Right ventricle myocardium inferior (tissue), 1 donor: Measurements from ENCODE around the gene IMPDH2. TPM values are rescaled to one million over a fixed set of nuclear protein-coding genes. Genes with fewer than 3 reads are reported as not detected.

Source experiments
- ATAC-seq: fragments of 200-7000 bp; cut with Tn5 transposase; one replicate; pipeline ENCODE4 v1.9.1; 2020; ENCODE audit warnings: mild to moderate bottlenecking, moderate library complexity
- DNase-seq: peaks from one replicate; pipeline ENCODE4 v3.0.0; 2021; ENCODE audit errors: missing footprints
- intact Hi-C: fragments of 100-400 bp; cut with DNase I; formaldehyde crosslinking; loops from one replicate; pipeline ENCODE4 v1.11.0; 2022
- long read RNA-seq: library from polyadenylated mRNA; unstranded; transcript quantifications from one replicate; pipeline ENCODE4 v2.0.0, GENCODE V29; 2021
- total RNA-seq: library from RNA; stranded (reverse); fragmentation: NEBNext Ultra II Directional; extraction: Animal tissue kit (Norgen Biotek cat#: 25700); gene quantifications from one replicate; pipeline ENCODE4 v1.2.1, GENCODE V29; 2021
- donor health status: DM: no; HTN: yes; CAD: no; lungs with severe emphysema.

The IMPDH2 gene
- 64.3 TPM for total RNA-seq
- long read RNA-seq, transcript IMPDH2-201 (14 exons, 1,643 nt) = major isoform, 19 of 54 reads
- long read RNA-seq, partial matches to known transcripts = 5 of 54 reads
- long read RNA-seq, other reads (novel, unspliced or antisense) = 30 of 54 reads

DNA sequence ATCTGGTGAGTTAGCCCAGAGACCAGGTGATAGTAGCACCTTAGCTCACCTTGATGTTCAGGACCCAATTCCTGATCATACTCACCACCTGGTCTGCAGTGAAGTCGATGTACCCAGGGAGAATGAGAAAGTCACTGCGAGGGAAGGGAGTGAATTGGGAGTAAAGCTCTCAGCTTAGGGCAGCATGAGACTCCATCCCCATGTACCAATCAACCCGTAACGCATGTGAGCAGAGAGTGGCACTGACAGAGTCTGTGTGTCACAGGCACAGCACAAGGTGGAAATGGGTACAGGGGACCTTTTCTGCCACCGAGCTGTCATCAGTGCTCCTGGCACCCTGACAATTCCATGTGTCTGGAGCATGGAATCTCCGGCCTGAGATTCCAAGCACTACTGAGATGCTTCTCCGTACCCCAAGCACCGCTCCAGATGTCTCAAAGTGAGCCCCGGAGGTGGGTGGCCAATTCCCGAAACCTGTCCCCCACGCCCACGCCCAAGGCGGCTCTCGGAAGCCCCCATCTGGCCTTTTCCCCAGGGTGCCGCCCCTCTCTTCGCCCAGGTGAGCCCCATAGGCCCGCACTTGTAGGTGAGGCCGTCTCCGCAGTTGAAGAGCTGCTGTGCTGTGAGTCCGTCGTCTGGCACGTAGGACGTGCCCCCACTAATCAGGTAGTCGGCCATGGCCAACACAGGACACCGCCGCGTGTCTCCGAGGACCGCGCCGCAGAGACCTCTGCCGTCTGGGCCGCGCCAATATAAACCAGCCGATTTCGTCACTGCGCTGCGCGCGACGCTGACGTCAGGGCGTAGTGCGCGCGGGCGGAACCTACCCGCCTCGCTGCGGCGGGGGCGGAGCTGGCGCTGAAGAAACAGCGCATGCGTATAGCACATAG is at the start of gene IMPDH2:
Gene IMPDH2 (minus strand): TSS at position 726 of the 890 bp plus-strand sequence. CDS start 48 bp downstream, at position 678.
- peak; percentile 93 for ATAC-seq
- intact Hi-C loops = loop anchor here (10.0 kb wide), 1 partner anchor 396 kb away; the partner anchor contains the start of genes AMT and NICN1
- peak; percentile 97 for DNase-seq

DNA sequence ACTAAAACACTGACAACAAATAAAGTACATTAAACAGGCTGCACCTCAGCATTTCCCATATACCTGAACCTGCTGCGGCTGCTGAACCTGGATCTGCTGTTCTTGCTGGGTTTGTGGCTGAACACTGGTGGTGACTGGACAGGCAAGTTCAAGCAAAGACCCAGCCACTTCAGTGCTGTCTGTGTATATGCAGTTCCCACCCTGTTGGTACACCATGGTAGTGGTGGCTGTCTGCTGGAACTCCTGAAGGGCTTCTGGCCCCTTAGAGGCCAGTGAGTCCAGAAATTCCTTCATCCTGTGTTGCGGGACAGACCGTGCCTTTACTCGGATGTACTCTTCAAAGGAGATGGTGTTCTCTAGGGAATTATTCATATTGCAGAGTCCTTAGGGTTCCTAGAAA is 47.4 kb upstream of the IMPDH2 start:
- DNase-seq (no peak), ATAC-seq (no peak)
- intact Hi-C loops = no loop called here

DNA sequence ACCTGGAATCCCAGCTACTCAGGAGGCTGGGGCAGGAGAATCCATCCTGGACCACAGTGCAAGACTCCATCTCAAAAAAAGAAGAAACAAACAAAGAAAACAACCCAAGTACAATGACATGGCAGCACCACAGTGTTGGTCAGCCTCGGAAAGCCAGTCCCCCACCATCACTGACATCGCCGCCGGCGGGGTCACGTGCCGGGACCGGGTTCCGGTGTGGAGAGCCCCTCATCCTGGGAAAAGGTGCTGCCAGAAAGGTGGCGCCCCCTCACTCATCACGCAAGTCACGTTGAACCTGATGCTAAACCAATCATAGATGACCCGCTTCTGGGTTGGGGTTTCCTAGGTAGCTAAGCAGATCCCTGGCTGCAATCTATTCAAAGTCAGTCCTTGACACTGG is 46.9 kb upstream of the IMPDH2 start:
- DNase-seq (no peak), ATAC-seq (no peak)
- intact Hi-C loops = no loop called here

DNA sequence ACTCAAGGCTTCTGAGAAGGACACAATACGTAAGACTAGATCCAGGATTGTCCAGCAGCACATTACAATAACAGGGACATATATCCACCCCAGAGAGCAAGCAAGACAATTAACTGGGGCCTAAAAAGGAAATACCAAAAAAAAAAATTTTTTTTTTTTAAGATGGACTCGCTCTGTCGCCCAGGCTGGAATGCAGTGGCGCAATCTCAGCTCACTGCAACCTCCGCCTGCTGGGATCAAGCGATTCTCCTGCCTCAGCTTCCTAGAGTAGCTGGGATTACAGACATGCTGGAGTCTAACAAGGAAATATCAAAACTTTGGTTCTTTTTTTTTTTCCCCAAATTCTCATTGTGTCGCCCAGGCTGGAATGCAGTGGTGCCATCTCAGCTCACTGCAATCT is 28.8 kb upstream of the IMPDH2 start:
- no peak for ATAC-seq
- intact Hi-C loops = no loop called here
- DNase-seq = no peak

DNA sequence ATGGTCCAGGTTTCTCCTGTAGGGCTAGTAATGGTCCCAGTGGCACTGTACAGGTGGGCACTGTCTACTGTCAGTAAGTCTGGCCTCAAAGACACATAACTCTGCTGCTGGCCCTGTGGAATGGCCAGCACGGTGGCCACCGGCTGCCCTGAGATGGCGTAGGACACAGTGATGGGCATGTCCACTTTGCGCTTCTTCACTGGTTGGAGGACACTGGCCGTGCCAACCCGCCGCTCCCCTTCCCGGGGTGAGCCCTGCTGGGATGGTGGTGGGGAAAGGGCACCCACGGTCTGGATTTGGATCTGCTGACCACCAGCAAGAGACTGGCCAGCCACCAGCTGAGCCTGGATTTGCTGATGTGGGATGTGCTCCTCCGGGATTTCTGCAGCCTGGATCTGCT is 28.1 kb upstream of the IMPDH2 start:
- intact Hi-C loops = no loop called here
- DNase-seq (no peak), ATAC-seq (no peak)

DNA sequence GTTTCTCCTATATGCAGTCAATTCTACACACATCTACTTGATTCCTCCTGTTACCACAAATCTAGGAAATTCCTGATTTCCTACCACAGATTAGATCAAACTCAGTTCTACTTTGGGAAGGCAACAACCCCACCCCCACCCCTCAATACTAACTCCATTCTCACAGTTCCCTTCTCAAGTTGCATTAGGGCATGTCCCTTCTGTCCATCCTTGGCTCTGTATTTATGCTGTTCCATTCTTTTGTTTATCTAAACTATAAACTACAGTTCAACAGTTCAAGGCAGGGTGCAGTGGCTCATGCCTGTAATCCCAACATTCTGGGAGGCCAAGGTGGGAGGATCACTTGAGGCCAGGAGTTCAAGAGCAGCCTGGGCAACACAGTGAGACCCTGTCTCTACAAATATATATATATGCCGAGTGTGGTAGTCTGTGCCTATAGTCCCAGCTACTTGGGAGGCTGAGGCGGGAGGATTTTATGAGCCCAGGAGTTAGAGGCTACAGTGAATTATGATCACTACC is 25.2 kb upstream of the IMPDH2 start:
- intact Hi-C loops = no loop called here
- no peak for ATAC-seq

DNA sequence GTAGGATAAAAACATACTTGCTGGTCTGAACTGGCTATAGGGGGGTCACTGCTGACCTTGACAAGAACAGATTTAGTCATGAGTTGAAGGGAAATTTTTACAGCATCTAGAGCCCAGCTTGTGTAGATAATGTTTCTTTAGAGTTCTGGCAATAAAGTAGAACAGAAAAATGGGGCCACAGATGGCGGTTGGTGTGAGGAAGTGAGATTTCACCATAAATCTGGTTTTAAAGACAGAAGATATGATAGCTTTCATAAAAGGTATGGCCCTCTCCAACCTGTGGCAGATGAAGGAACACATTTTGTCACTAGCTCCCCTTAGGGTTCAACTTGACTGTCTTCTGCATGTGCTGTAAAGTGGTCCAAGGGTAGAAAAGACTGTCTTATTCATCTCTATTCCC is 24.3 kb upstream of the IMPDH2 start:
- ATAC-seq = no peak
- intact Hi-C loops = no loop called here
- DNase-seq = no peak

More for the DNA sequence above, 25.2 kb upstream of the IMPDH2 start:
- DNase-seq = no peak

DNA sequence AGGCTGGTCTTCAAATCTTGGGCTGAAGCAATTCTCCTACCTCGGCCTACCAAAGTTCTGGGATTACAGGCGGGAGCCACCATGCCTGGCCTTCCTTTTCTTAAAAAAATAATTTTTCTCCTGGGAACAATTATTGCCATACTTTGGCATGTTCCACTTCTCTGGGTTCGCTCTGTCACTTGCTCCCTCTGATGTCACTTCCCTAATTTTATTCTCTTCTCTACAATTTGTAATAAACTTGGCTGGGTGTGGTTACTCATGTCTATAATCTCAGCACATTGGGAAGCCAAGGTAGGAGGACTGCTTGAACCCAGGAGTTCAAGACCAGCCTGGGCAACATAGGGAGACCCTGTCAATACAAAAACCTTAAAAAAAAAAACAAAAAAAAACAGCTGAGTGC is 6.1 kb upstream of the IMPDH2 start:
- DNase-seq = no peak
- intact Hi-C loops = no loop called here
- ATAC-seq = no peak

DNA sequence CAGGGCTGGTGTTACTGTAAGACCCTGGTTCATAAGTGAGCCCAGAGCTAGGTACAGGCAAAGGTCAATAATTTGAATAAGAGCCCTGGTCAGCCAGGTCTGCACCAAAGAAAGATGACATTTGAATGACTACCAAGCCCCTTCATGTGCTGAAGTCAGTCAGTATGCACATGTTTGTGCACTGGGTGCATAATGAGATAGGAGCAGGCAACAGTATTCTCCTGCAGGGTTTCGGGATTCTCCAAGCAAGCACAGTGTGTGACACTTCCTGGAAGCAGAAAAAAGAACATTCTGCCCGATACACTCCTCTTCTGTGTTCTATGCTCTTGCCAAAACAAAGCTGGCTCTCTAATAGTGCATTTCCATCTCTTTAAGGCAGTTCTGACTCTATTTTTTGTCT is 5.5 kb upstream of the IMPDH2 start:
- DNase-seq (no peak), ATAC-seq (no peak)
- intact Hi-C loops = no loop called here

DNA sequence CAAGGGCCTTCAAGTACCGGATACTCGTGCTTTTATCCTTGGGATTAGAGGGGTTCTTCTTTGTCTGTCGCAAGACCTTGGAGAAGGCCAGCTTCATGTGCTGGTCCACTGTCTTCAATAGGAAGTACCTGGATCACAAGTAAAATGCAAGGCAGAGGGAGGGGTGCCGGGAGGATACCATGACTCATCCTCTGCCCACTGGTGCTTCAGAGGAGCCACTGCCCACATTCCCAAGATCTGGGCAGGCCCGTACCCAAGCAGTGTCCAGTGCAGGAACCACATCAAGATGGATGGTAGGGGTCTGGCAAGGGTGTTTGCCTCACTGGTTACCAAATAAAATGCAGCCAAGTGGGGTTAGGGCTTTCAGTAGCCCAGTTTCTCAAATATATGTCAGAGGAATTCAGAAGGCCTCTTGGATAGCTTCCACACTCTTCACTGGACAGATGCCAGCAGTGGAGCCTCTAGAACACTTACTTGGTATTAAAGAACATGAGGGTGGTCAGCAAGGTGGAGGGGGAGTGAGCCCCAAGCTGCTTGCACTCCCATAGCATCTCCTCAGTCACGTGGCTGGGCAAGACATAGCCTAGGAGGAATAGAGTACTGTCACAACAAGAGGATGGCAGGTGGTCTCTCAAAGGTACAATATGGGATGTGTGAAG is 3.6 kb upstream of the IMPDH2 start:
- intact Hi-C loops = no loop called here
- ATAC-seq (no peak), DNase-seq (no peak)

DNA sequence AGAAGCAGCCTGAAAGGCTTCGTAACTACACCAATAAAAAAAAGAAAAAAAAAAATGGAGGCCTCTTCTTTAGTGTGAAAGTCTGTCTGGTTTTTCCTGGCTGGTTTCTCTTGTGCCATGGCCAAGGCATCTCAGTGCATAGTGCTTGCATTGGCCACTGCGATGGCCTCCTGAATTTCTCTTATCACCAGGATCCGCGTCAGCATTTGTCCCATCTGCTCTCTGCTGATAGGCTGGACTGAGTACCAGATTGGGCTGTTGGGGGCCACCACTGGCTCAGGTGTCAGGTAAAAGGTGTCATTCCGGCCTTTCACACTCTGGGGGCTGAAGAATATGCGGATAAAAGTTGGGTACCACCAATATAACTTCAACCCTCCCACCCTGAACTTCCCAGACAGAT is 1.1 kb upstream of the IMPDH2 start:
- ATAC-seq (no peak), DNase-seq (no peak)
- intact Hi-C loops = no loop called here

DNA sequence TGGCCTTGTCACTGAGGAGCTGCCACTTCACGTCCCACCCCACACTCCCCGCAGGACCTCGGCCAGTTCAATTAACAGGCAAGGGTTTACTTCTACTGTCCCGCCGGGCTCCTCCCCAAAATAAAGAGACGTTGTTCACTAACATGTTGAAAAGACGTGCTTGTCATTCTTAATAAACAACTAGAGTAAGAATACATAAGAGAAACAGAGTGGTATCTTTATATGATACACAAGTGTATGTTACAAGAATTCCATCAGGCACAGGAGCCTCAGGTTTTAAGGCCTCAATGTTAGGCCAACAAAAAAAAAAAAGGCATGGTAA is 326 bp upstream of the IMPDH2 start:
- ATAC-seq = no peak
- intact Hi-C loops = loop anchor here (10.0 kb wide), 1 partner anchor 395 kb away; the partner anchor contains the start of genes AMT and NICN1
- DNase-seq = no peak

DNA sequence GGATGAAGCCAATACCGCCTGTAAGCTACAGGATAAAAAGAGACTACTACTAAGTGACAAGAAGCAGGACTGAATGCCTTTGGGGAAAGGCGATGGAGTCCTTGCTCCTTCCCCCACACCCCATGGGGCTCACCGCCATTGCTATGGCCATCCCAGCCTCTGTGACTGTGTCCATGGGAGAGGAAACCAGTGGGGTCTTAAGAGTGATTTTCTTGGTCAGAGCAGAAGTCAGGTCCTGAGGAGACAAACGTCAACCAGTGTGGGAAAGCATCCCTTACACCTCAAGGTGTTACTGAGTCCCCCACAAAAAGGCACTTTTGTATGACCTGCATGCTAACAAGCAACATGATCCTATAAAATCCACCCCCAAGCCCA is 913 bp downstream of the IMPDH2 start:
- ATAC-seq = no peak
- no peak for DNase-seq
- intact Hi-C loops = loop anchor here (10.0 kb wide), 1 partner anchor 397 kb away; the partner anchor contains the start of genes AMT and NICN1

DNA sequence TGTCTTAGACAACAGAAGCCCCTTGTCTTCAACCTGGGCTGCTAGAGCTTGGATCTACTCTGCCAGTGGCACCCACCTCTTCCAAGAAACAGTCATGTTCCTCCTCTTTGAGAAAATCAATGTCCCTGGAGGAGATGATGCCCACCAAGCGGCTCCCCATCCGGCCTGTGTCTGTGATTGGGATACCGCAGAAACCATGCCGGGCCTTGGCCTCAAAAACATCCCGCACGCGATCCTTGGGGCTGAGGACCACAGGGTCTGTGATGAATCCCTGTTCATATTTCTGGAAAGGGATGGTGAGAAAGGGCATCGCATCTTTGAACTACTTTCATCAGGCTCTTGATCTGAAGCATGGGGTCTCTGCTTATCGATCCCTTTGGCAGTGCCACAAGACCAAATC is 1.6 kb downstream of the IMPDH2 start:
- intact Hi-C loops = loop anchor here (10.0 kb wide), 1 partner anchor 397 kb away; the partner anchor contains the start of genes AMT and NICN1
- DNase-seq = no peak
- ATAC-seq = no peak

DNA sequence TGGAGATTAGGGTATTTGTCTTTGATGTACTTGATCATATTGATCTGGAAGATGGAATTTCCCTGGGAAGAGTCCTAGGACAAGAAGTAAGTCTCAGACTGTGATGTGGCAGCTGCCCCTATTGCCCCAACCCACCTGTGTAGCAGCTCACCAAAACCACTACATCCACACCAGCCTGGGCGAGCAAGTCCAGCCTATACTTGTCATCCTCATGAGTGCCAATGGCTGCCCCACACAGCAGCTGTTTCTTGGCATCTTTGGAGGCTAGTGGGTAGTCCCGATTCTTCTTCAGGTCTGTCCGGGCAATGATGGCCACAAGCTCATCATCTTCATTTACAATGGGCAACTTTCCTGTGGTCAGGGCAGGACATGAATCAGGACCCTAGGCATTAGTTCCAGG is 2.7 kb downstream of the IMPDH2 start:
- no peak for ATAC-seq
- intact Hi-C loops = loop anchor here (10.0 kb wide), 1 partner anchor 398 kb away; the partner anchor contains the start of genes AMT and NICN1

DNA sequence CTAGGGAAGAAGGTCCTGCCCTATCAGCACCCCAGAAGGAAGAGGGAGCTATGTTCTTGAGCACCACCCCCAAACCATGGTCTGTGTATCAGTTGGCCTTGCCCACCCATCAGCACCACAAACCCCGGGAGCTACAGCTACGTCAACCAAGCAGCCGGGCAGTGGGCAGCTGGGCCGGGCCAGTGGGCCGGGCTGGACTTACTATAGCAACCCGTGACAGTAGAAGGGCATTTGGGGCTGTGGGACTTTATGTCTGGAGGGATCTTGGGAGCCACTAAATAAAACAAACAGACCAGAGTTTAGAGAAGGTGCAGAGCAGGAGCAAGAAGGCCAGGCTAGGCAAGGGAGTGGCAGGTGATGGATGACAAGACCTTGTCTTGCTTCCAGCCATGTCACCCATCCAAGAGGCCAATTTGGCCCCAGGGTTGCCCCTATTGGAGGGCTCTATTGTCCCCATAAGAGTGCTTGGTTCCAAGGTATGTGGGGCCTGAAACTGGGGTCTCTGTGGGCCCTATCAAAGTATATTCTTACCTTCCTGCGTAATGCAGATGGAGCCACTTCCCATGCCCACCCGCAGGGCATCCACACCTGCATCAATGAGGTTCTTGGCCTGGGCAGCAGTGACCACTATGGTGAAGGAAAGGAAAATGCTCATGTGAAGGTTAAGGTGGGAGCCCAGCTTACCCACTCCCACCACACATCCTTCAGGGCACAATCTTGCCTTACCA is 3.2 kb downstream of the IMPDH2 start:
- ATAC-seq (no peak), DNase-seq (no peak)
- intact Hi-C loops = loop anchor here (1.0 to 10.0 kb wide), 2 partner anchors 16 to 399 kb away; partner anchors contain the start of genes AMT and NICN1

More for the DNA sequence above, 2.7 kb downstream of the IMPDH2 start:
- no peak for DNase-seq

DNA sequence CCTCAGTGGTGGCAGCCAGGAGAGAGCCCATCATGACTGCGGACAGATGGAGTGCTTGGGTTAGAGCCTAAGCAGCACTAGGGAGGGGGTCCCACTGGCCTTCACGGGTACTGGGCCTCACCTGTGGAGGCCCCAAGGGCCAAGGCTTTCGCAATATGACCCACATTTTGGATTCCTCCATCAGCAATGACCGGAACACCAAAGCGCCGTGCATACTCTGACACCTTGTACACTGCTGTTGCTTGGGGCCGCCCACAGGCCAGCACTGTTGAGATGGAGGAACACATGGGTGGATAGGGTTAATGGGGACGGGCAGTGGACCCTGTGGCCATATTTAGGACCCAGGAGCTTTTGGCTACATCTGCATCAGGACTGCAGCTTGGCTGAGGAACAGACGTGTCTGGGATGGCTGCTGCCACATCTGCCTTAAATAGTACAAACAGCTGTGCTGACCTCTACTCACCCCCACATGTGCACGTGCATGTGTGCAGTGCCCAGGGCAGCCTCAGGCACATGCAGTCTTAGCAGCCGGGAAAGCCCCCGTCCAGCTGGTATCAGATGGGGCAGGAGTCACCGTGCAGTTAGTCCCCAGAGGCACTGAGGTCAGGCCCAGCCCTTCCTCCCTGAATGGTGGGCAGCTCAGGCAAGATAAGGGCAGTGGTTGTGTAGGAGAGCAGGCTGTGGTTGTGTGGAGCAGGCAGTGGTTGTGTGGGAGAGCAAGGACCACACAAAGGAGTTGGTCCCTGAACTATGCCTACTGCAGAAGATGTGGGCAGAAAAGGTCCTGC is 4.0 kb downstream of the IMPDH2 start:
- intact Hi-C loops = loop anchor here (1.0 to 10.0 kb wide), 2 partner anchors 15 to 400 kb away; partner anchors contain the start of genes AMT and NICN1
- ATAC-seq (no peak), DNase-seq (no peak)

DNA sequence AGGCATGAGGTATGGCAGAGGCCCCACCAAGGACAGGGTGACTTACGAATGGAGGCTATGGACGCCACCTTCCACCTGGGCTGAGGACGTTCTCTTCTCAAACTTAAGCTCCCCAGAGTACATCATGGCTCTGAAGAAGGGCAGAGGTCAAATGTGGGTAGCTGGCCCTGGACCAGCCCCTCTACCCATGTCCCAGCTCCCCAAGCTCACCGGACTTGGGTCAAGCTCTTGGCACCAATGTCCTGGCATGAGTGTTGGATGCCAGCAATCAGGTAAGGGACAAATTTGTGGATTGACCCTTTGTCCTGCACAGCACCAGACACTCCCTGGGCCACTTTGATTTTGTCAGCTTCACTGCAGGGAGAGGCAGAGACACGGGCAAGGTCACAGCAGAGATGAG is 4.7 kb downstream of the IMPDH2 start:
- intact Hi-C loops = loop anchor here (5.0 to 10.0 kb wide), 3 partner anchors 68 to 400 kb away; partner anchors contain the start of genes AMT, LAMB2, NICN1 and QRICH1
- no peak for ATAC-seq
- DNase-seq = no peak
